PC-3 (cell line): ENCODE data around the gene RPS21.

Experiments used
- EZH2 ChIP-seq: fragments of 300-600 bp; sonication (generic); IDR thresholded peaks from one replicate; pipeline ENCODE4 v1.6.1; 2017; ENCODE audit warnings: antibody characterized with exemption, mild to moderate bottlenecking, low read length; ENCODE audit not compliant: unreplicated experiment
- EZH2phosphoT487 ChIP-seq: fragments of 300-600 bp; sonication (generic); IDR thresholded peaks from 2 replicates; pipeline ENCODE4 v1.6.1; 2018; ENCODE audit warnings: mild to moderate bottlenecking, antibody characterized with exemption, low read length, borderline replicate concordance
- TF ChIP-seq, protein P1 (sequence below): fragments of 300-600 bp; sonication (generic); conservative IDR thresholded peaks from 2 replicates; pipeline ENCODE4 v1.5.1; 2017; ENCODE audit warnings: antibody characterized with exemption, low read depth, mild to moderate bottlenecking, low read length

DNA sequence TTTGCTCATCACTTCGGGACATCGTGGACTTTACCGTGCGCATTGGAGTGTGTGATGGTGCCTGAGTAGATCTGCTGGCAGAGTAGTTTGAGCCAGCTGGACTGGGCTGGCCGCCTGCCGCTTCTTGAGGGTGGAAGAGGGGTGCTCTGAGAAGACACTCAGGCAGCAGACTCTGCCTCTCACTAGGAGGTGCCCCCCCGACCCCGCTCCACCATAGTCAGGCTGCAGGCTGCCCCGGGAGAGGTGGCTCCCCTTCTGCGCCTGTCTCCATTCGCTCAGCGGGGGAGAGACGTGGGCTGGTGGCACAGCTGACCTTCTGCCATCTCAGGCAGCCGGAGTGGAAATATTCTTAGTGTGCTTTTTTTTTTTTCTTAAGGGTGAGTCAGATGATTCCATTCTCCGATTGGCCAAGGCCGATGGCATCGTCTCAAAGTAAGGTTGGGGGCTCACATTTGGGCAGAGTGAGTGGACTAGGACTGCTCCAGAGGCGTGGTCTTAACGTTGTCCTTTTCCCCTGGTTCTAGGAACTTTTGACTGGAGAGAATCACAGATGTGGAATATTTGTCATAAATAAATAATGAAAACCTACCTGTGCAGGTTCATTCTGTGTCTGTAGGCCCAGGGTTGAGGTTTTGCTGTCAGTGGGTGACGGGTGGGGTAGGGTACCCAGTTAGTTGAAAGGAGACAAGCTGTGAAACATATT lies 1.2 kb downstream of the RPS21 start:
- no peak for TF ChIP-seq EZH2
- TF ChIP-seq, protein P1, sequence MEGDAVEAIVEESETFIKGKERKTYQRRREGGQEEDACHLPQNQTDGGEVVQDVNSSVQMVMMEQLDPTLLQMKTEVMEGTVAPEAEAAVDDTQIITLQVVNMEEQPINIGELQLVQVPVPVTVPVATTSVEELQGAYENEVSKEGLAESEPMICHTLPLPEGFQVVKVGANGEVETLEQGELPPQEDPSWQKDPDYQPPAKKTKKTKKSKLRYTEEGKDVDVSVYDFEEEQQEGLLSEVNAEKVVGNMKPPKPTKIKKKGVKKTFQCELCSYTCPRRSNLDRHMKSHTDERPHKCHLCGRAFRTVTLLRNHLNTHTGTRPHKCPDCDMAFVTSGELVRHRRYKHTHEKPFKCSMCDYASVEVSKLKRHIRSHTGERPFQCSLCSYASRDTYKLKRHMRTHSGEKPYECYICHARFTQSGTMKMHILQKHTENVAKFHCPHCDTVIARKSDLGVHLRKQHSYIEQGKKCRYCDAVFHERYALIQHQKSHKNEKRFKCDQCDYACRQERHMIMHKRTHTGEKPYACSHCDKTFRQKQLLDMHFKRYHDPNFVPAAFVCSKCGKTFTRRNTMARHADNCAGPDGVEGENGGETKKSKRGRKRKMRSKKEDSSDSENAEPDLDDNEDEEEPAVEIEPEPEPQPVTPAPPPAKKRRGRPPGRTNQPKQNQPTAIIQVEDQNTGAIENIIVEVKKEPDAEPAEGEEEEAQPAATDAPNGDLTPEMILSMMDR = no peak
- TF ChIP-seq EZH2phosphoT487 = no peak
